HG02840 (cell line): ENCODE measurements around the gene HAND2.

Source experiments
- ATAC-seq: cut with Tn5 transposase; IDR thresholded peaks from one replicate; pipeline ENCODE4 v1.9.1; 2021; ENCODE audit warnings: mild to moderate bottlenecking, moderate library complexity, moderate number of reproducible peaks; ENCODE audit not compliant: unreplicated experiment, low FRiP score

The HAND2 gene

GRCh38 chr4:173504181-173504503, 25.9 kb downstream of the HAND2 start:
- ATAC-seq: no peak

GRCh38 chr4:173503330-173504180, 26.5 kb downstream of the HAND2 start:
- no peak for ATAC-seq

- no peak for ATAC-seq
These were observed 27.7 kb downstream of the HAND2 start for GRCh38 chr4:173502282-173502681.

GRCh38 chr4:173501592-173502150, 28.4 kb downstream of the HAND2 start:
- ATAC-seq: no peak

- no peak for ATAC-seq
These were observed 29.0 kb downstream of the HAND2 start for GRCh38 chr4:173500841-173501591.

- ATAC-seq: no peak
These were observed 30.1 kb downstream of the HAND2 start for GRCh38 chr4:173499658-173500535.

- ATAC-seq: no peak
These were observed 31.3 kb downstream of the HAND2 start for GRCh38 chr4:173498771-173499170.

GRCh38 chr4:173498023-173498422, 32.0 kb downstream of the HAND2 start:
- ATAC-seq: no peak

GRCh38 chr4:173494013-173494970, 35.7 kb downstream of the HAND2 start:
- peak; percentile 92 for ATAC-seq

GRCh38 chr4:173493041-173493440, 37.0 kb downstream of the HAND2 start:
- ATAC-seq: no peak

- no peak for ATAC-seq
These were observed 37.7 kb downstream of the HAND2 start for GRCh38 chr4:173492315-173492714.

- ATAC-seq: no peak
These were observed 39.1 kb downstream of the HAND2 start for GRCh38 chr4:173490817-173491528.

GRCh38 chr4:173490256-173490655, 39.8 kb downstream of the HAND2 start:
- no peak for ATAC-seq

GRCh38 chr4:173489514-173489913, 40.5 kb downstream of the HAND2 start:
- ATAC-seq: no peak

- ATAC-seq: no peak
These were observed 41.4 kb downstream of the HAND2 start for GRCh38 chr4:173488656-173489055.

- no peak for ATAC-seq
These were observed 42.0 kb downstream of the HAND2 start for GRCh38 chr4:173488074-173488473.

GRCh38 chr4:173486714-173487392, 43.2 kb downstream of the HAND2 start:
- no peak for ATAC-seq

- no peak for ATAC-seq
These were observed 44.9 kb downstream of the HAND2 start for GRCh38 chr4:173485164-173485563.
